Stimulated activated CD4-positive, alpha-beta T cell treated with anti-CD3 and anti-CD28 coated beads, Interleukin-15, amount 100 ng/mL, for 48 hours (primary cell): ENCODE results near the gene FRY.

ENCODE experiments used
- DNase-seq, 2 donors: peaks; one replicate each; pipeline ENCODE4 v3.0.0-alpha.2; 2020; ENCODE audit warnings: low read depth in 2 of 2

Gene FRY

DNA sequence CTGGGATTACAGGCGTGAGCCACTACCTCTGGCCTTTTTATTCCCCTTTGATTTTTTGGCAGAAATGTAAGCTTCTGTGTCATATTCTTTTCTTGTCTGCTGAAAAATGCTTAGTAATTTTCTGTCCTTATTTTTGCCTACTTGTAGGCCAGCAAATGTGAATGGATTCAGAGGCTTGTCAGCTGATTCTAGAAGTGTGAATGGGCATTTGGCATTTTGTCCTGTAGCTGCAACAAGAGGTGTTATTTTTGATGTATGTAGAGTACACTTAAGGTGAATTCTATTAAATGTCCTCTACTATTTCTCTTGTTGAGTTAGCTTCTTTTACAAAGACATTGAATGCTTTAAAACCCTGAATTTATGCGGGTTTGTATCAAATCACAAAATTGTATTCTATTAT lies 50.0 kb downstream of the FRY start:
- no peak for DNase-seq

GRCh38 chr13:32086366-32086765 lies 54.8 kb downstream of the FRY start:
- no peak for DNase-seq

- no peak for DNase-seq
These were observed 55.3 kb downstream of the FRY start for GRCh38 chr13:32086791-32087441.

DNA sequence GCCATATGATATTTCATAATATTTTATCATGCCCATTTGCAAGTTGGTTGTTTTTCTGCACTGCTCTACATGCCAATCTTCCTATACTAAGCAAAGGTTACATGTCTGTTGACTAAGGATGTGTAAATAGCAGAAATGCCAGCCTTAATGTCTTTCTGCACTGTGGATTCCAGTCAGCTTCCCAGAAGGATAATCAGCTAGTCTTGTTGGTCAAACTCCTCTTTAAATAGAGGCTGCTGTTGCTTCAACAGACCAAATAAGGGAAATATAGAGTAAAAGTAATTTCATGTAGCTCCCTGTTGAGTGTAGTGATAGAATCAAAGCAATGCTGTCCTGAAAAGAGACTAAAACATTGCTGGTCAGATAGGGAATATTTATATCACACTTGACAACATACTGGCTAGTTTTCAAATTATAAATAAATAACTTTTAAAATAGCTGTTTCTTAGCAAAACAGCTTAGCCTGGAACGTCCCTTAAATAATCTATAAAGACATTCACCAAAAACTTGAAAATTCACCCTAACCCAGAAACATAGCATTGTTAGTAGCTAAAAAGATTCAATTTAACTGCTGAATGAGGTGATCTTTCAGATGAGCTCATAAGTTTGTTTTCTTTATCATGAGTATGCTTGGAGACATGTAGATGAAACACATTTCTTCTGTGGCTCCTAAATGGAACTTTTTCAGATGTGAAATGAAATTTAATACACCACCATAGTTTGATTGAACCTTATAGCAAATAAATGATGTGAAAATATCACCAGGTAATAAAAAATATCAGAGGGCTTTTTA lies 56.6 kb downstream of the FRY start:
- DNase-seq = no peak

DNA sequence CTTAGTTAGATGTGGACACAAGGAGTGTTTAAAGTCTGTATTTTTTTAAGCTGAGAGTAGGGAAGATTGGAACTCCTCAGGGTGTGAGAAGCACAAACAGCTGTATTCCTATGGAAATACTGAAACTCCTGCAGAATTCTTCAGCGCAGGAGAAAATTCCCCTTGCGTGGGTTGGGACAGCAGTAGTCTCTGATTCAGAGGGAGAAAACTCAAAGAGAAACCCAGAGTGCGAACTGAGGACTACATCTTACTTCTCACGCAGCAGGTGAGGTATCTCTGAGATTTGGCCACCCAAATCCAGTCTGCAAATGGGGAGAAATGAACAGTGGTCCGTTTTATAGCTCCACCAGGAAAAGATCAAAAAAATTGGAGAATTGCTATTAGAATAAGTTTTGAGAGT lies 60.9 kb downstream of the FRY start:
- DNase-seq = no peak

DNA sequence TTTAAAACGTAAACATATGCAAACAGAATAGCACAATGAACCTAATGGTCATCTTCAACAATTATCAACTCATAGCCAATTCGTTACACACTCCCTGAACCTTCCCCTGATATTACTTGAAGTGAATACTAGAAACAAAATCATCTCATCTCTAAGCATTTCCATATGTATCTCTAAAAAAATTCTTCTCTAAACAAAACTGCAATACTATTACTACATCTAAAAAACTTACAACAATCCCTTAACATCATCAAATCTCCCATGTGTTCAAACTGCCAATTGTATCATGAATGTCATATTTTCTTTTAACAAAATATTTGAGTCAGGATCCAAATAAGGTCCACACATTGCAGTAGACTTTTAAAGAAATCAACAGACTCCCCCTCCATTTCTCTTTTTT lies 61.4 kb downstream of the FRY start:
- no peak for DNase-seq

DNA sequence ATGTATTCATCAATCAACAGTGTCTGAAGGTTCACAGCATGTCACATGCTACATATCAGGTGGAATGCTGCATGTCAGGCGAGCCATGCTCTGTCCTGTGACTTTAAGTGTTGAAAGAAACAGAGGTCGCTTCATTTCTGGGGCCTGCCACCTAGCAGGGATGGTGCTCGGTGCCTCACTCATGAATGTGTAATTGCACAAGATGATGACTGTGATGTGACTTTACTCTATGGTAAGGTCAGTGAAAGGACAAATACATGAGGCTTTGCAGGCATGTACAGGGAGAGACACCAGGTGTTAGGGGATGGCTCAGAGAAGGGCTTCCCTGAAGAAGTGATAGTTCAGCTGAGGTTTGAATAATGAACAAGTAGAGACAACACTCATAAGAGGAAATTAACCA lies 66.7 kb downstream of the FRY start:
- no peak for DNase-seq

DNA sequence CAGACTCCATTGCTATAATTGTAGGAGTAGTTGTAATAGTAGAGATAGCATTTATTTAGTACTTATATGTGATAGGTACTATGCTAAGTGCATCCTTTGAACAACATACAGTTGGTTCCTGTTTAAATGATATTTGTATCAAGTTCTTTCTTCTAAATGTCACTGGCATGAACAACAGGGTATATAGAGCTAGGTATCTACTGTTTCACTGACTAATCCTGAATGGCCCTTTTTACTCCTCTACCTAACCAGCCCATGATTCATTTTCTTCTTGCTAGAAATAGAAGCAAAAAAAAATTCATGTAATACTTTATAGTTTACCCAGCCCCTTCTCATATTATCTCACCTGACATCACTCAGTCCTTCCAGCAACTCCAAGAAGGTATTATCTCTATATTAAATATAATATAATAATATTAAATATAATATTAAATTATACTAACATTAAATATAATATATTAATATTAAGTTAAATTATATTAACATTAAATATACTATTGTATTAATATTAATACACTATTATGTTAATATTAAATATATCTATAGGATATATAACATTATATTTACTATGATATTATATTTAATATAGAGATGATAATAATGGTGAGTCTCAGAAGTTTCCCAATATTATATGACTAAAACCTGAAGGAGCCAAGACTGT lies 74.2 kb downstream of the FRY start:
- DNase-seq = no peak

GRCh38 chr13:32107474-32107873 lies 75.9 kb downstream of the FRY start:
- no peak for DNase-seq

DNA sequence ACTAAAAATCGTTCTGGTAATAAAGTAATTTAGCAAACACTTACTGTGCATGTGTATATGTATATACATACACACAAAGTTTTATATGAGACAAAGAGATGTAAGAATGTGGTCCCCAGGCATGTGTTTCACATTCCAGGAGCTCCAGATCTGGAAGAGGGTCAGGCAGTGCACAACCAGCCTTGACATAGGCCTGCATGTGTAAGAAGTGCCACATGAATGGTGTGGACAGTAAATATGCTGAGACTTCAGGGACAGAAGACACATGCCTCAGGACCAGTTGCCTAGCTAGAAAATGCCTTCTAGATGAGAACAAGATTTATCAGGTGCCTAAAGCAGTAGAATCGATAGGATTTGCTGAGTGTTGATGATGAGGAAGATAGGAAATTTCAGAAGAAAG lies 76.4 kb downstream of the FRY start:
- no peak for DNase-seq

- DNase-seq = no peak
These were observed 82.0 kb downstream of the FRY start for GRCh38 chr13:32113532-32113931.

DNA sequence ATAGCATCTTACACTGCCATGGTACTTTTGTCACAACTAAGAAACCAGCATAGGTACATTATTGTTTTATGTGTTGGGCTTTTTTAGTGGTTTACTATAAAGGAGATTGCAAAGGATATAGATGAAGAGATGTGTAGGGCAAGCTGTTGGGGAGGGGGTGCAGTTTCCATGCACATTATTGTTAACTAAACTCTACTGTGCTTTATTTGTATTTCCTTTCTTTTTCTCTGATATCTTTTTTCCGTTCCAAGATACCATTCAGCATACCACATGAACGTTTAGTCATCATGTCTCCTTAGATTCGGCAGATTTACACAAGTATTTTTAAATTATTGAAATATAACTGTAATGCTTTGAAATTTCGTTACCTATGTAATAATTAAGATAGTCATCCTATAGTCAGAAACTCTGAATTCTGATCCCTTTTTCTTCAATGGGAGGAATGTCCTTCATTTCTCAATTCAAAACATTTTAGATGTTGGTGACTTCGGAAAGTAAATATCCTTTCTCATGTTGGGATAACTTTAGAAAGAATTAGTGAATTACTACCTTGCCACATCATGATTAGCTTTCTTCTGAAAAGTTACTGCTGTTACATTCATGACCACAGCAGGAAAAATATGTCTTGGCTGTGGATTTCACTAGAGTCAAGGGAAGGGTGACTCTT lies 82.8 kb downstream of the FRY start:
- no peak for DNase-seq

DNA sequence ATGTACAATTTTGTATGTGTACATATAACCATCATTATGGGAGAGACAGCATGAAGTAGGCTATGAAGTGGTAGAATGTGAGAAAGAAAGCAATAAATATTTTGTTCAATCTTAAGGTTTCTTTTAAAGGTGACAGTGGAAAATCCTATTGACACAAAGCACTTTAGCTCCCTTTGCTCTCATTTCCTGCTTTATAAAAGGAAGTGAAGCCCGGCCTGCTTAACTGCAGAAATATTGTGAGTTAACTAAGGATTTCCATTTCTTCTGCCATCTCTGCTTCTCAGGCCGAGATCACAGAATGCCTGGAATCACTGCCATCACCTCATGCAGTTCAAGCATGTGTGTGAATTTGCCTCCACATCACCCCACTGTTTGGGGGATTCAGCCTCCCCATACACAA lies 83.5 kb downstream of the FRY start:
- DNase-seq = no peak

- no peak for DNase-seq
These were observed 84.6 kb downstream of the FRY start for GRCh38 chr13:32116210-32116609.

GRCh38 chr13:32117001-32117400 lies 85.4 kb downstream of the FRY start:
- no peak for DNase-seq

DNA sequence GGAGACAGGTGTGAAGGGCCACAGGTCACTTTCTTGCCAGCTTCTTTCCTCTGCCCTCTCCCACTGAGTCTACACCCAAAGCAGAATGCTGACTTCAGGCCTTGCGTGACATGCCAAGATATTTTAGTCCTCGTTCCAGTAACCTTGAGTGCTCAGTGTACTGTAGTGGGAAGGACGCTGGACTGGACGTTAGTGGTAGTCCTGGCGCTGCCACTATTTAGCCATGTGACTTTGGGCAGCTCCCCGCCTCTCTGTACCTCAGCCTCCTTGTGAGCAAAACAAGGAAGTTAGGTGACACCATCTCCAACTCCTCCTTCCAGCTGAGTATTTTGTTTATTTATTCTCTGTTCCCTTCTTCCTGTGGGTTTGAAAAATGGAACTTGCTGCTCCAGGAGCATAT lies 86.1 kb downstream of the FRY start:
- no peak for DNase-seq

DNA sequence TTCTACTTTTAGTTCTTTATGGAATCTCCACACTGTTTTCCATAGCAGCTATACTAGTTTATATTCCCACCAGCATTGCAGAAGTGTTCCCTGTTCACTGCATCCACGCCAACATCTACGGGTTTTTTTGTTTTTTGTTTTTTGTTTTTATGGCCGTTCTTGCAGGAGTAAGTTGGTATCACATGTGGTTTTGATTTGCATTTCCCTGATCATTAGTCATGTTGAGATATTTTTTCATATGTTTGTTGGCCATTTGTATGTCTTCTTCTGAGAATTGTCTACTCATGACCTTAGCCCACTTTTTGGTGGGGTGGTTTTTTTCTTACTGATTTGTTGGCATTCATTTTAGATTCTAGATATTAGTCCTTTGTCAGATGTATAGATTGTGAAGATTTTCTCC lies 89.7 kb downstream of the FRY start:
- DNase-seq = no peak

DNA sequence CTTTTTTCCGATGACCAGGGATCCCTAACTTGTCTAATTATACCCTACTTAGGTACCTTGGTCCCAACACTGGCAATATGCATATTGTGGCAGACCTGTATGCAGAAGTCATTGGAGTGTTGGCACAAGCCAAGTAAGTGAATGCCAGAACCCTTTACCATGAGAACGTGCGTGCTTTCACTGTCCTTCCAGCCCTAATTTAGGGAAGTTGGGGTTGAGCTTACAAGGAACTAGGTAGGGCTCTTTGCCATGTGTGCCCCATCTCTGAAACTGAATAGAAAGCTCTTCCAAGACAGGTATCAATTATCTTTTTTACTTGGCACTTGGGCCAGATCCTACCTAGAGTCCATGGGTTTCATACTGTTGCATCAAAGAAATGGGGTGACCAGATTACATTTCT lies 93.2 kb downstream of the FRY start:
- no peak for DNase-seq

DNA sequence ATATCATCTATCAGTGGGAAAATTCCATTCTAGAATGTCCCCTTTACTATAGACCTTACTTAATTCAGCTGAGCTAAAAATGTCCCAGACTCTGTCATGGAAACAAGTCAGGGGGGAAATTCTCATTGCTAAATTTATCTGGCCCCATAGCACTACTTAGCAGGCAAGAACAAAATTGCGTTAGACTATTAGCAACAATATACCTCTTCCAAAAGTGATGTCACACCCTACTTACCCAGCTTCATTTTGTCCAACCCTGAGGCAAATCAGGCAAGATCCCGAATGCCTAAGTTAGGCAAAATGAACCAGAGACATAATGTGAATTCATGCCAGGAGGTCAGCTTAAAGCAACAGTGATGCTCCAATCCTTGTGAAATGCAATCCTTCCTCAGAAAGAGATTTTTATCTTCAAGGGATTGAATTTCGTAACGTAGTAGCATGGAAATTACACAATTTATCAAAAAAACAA lies 93.7 kb downstream of the FRY start:
- no peak for DNase-seq

- no peak for DNase-seq
These were observed 94.2 kb downstream of the FRY start for GRCh38 chr13:32125751-32126150.

GRCh38 chr13:32126278-32126677 lies 94.7 kb downstream of the FRY start:
- DNase-seq = no peak

GRCh38 chr13:32126756-32127155 lies 95.2 kb downstream of the FRY start:
- DNase-seq = no peak
